ENCODE data around the gene LRRC59. TPM values are rescaled to one million over a fixed set of nuclear protein-coding genes. Genes with fewer than 3 reads are reported as not detected.
"Not testable (repeated sequence)": the region's sequence is repeated elsewhere in the genome, so short reads cannot be mapped to it uniquely, and the experiment has no call there.

The LRRC59 gene
- total RNA-seq, 2 experiments from 2014 or later, result 45.1 to 51.5 TPM

DNA sequence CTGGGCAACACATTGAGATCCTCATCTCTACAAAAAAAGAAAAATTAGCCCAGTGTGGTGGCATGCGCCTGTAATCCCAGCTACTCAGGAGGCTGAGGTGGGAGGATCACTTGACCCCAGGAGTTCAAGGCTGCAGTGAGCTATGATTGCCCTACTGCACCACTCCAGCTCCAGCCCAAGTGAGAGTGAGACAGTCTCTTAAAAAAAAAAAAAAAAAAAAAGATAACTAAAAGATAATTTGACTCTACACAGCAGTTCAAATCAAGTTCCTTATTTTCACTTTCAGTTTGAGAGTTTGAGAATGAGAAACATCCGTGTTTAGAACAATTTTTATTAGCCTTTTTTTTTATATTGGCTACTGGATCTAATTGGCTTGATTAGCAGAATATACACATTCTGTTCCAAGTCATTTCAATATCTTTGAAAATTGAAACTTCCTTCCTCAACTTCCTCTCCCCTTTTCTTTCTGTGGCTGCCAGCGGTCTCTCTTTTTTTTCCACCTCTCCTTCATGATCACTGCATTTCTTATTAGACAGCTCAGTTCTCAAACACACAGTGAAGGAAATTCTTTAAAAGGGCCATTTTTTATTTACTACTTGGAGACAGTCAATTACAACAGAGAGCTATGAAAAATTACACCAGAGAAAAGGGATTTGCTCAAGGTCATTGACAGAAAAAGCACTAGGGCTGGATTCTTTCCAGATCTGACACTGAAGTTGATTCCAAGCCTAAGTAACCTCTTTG lies 24.2 kb upstream of the LRRC59 start:
- Histone ChIP-seq H3K4me3 (ENCODE audit: low read length) (peak overlapping the region; percentile 33), H3K27me3 (ENCODE audit: control insufficient read depth in 1 of 2, insufficient read depth in 2 of 2, low read length in 2 of 2) (no peaks in the 10 kb centered on the region), H3K27ac (ENCODE audit: low read depth in 1 of 2, low read length in 2 of 2) (peak overlapping the region; percentile 35 to 71), H3K4me1 (ENCODE audit: insufficient read depth, low read length) (peaks cover 26% of the 10 kb centered on the region), H3K36me3 (ENCODE audit: insufficient read depth, low read length) (no peaks in the 10 kb centered on the region), H3K9me3 (ENCODE audit: control insufficient read depth in 1 of 2, insufficient read depth in 1 of 2, low read length in 2 of 2) (peaks cover 4% of the 10 kb centered on the region in 2 experiments)
- Mint-ChIP-seq H3K4me3 (peak overlapping the region; percentile 85), H3K27ac (peak overlapping the region; percentile 91), H3K27me3 (no peaks in the 10 kb centered on the region), H3K9me3 (peaks cover 2% of the 10 kb centered on the region), H3K4me1 (ENCODE audit: low read depth) (peaks cover 29% of the 10 kb centered on the region), H3K36me3 (ENCODE audit: low read depth) (peaks cover 5% of the 10 kb centered on the region)
- peak in 3 of 14 experiments; percentile 35 to 49 (median 35) for DNase-seq
- intact Hi-C loops (cut with DNase I, micrococcal nuclease), result loop anchor here in 1 of 2 experiments (5.0 kb wide), 1 partner anchor 136 kb away; no protein-coding TSS in a partner anchor
- TF ChIP-seq, protein P1, sequence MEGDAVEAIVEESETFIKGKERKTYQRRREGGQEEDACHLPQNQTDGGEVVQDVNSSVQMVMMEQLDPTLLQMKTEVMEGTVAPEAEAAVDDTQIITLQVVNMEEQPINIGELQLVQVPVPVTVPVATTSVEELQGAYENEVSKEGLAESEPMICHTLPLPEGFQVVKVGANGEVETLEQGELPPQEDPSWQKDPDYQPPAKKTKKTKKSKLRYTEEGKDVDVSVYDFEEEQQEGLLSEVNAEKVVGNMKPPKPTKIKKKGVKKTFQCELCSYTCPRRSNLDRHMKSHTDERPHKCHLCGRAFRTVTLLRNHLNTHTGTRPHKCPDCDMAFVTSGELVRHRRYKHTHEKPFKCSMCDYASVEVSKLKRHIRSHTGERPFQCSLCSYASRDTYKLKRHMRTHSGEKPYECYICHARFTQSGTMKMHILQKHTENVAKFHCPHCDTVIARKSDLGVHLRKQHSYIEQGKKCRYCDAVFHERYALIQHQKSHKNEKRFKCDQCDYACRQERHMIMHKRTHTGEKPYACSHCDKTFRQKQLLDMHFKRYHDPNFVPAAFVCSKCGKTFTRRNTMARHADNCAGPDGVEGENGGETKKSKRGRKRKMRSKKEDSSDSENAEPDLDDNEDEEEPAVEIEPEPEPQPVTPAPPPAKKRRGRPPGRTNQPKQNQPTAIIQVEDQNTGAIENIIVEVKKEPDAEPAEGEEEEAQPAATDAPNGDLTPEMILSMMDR (IDR thresholded peaks at IDR 0.05), result no peak
- ATAC-seq (ENCODE audit: poor library complexity), result peak; percentile 39
- POLR2A ChIA-PET, result interaction anchor here (0.6 to 2.7 kb wide), 2 partner anchors 24 to 59 kb away, joined by 3 to 16 read pairs; partner anchors contain the start of gene LRRC59
- CTCF ChIA-PET, result interaction anchor here (1.1 to 2.1 kb wide), 2 partner anchors 24 to 29 kb away, joined by 4 to 14 read pairs; partner anchors contain the start of gene LRRC59

DNA sequence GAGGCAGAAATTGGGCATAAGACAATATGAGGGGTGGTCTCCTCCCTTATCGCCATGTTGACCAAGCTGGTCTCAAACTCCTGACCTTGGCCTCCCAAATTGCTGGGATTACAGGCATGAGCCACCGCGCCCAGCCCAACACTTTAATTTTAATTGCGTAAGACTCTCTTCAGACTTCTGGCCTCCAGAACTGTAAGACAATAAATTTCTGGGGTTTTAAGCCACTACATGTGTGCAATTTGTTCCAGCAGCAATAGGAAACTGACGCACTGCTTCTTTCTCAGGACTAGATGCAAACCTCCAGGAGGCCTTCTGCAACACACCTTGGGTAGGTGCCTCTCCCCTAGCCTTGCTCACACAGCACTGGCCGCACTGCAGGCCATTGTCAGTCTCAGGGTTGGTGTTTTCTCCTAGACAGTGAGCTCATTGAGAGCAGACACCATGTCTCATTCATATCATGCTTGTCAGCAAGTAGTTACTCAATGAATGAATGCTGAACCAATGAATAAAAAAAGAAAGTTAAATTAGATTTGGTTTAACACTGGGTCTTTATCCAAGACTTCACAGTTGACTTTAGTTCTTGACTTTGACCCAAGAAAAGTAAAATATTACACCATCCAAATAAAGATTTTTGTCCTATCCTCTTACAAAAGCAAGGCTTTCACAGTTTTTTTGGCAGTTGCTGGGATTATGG lies 23.2 kb upstream of the LRRC59 start:
- CTCF ChIA-PET, result interaction anchor here (1.1 to 2.1 kb wide), 2 partner anchors 23 to 30 kb away, joined by 4 to 14 read pairs; partner anchors contain the start of gene LRRC59

DNA sequence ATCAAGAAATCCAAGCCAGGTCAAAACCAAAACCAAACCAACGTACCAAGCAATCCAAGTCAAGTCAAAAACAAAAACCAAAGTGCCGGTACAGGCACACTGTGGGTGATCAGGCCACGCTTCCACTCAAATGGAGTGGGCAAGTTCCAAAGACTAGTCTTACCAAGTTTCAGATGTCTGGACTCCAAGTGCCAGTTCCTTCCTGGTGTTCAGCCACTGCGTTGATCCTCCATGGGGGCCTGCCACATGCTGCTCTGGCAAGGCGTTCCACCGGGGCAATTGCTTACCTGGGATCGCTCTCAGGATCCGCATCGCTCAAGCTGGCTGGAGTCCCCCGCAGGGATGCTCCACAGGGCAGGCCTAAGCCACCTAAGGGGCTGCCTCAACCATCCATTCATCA lies 22.3 kb upstream of the LRRC59 start:
- H3K27me3 ChIP-seq (ENCODE audit: control insufficient read depth in 1 of 2, insufficient read depth in 2 of 2, low read length in 2 of 2); H3K36me3 Mint-ChIP-seq (ENCODE audit: low read depth); H3K36me3 ChIP-seq (ENCODE audit: insufficient read depth, low read length); CTCF ChIA-PET; DNase-seq; H3K27ac Mint-ChIP-seq; H3K27ac ChIP-seq (ENCODE audit: low read depth in 1 of 2, low read length in 2 of 2); ATAC-seq (ENCODE audit: poor library complexity); H3K27me3 Mint-ChIP-seq; H3K9me3 Mint-ChIP-seq; intact Hi-C loops (cut with DNase I, micrococcal nuclease); H3K4me3 ChIP-seq (ENCODE audit: low read length); H3K9me3 ChIP-seq (ENCODE audit: control insufficient read depth in 1 of 2, insufficient read depth in 1 of 2, low read length in 2 of 2): not testable (repeated sequence)
- peaks cover 10% of the 10 kb centered on the region for H3K4me1 ChIP-seq (ENCODE audit: insufficient read depth, low read length)
- POLR2A ChIA-PET, result interaction anchor here (2.7 kb wide), 1 partner anchor 22 kb away, joined by 16 read pairs; the partner anchor contains the start of gene LRRC59
- peak overlapping the region; percentile 65 for H3K4me3 Mint-ChIP-seq
- peaks cover 19% of the 10 kb centered on the region for H3K4me1 Mint-ChIP-seq (ENCODE audit: low read depth)

More for the DNA sequence above, 23.2 kb upstream of the LRRC59 start:
- TF ChIP-seq, protein P1 (IDR thresholded peaks at IDR 0.05), result no peak
- H3K27ac ChIP-seq (ENCODE audit: low read depth in 1 of 2, low read length in 2 of 2), result peak overlapping the region in 1 of 2 donors; percentile 71
- peaks cover 4% of the 10 kb centered on the region in 2 experiments for H3K9me3 ChIP-seq (ENCODE audit: control insufficient read depth in 1 of 2, insufficient read depth in 1 of 2, low read length in 2 of 2)
- POLR2A ChIA-PET, result interaction anchor here (2.7 kb wide), 1 partner anchor 23 kb away, joined by 16 read pairs; the partner anchor contains the start of gene LRRC59
- H3K27me3 Mint-ChIP-seq, result no peaks in the 10 kb centered on the region
- H3K4me3 ChIP-seq (ENCODE audit: low read length), result no peak overlapping the region
- intact Hi-C loops (cut with DNase I, micrococcal nuclease), result loop anchor here in 1 of 2 experiments (5.0 kb wide), 1 partner anchor 137 kb away; no protein-coding TSS in a partner anchor
- peak overlapping the region; percentile 20 for H3K4me3 Mint-ChIP-seq
- no peak for ATAC-seq (ENCODE audit: poor library complexity)
- H3K4me1 Mint-ChIP-seq (ENCODE audit: low read depth), result peaks cover 26% of the 10 kb centered on the region
- DNase-seq, result no peak
- no peaks in the 10 kb centered on the region for H3K27me3 ChIP-seq (ENCODE audit: control insufficient read depth in 1 of 2, insufficient read depth in 2 of 2, low read length in 2 of 2)
- H3K27ac Mint-ChIP-seq, result peak overlapping the region; percentile 91
- H3K36me3 ChIP-seq (ENCODE audit: insufficient read depth, low read length), result no peaks in the 10 kb centered on the region
- peaks cover 19% of the 10 kb centered on the region for H3K4me1 ChIP-seq (ENCODE audit: insufficient read depth, low read length)
- peaks cover 5% of the 10 kb centered on the region for H3K36me3 Mint-ChIP-seq (ENCODE audit: low read depth)
- peaks cover 2% of the 10 kb centered on the region for H3K9me3 Mint-ChIP-seq
